ENCODE results near the gene UBTD1. TPM values are rescaled to one million over a fixed set of nuclear protein-coding genes. Genes with fewer than 3 reads are reported as not detected.

Gene UBTD1
- total and polyA plus RNA-seq, 10 donors, result 4.5 to 17.6 (median 11.8) TPM

GRCh38 chr10:97542169-97543024 lies 43.7 kb downstream of the UBTD1 start:
- intact Hi-C loops (cut with DNase I; ENCODE audit: low total_unique reads), result no loop called here
- Histone ChIP-seq H3K9me3 (no peaks in the 10 kb centered on the region), H3K27ac (peak overlapping the region; percentile 16 to 79 (median 60)), H3K4me3 (no peak overlapping the region), H3K27me3 (replicated peaks in 1 of 7) (no peaks in the 10 kb centered on the region), H3K4me1 (peaks cover 3 to 43% (median 22%) of the 10 kb centered on the region in 6 donors), H3K36me3 (no peaks in the 10 kb centered on the region)
- peak in 1 of 3 donors; percentile 19 for TF ChIP-seq POLR2AphosphoS5 (IDR thresholded peaks at IDR 0.05)
- no peak for TF ChIP-seq POLR2A (IDR thresholded peaks at IDR 0.05)
- WGBS, 5 donors, result 76 to 86% (median 77%) methylated on average over 6 to 9 of the region's 9 CpGs
- DNase-seq, result peak; percentile 54

DNA sequence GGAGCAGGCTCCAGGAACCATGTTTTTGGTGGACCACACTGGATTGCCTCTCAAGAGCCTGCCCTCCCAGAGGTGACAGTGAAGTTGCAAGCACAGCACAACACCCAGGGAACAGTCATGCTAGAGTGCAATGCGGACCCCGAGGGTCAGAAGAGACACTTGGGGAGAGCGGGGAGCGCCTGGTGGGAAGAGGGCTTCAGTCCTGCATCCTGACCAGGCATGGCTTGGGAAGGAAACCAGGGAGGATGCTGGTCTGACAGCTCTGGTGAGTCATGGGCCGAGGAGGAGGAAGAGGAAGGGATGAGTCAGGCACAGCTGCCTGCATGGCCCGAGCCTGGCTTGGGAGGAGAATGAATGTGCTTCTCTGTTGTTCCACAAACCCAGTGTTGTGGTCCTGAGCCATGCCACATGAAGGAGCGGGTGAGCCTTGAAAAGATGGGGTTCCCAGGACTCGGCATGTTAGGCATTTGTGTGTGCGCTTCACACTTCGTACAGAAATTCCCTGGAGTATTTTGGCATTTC lies 44.4 kb downstream of the UBTD1 start:
- Histone ChIP-seq H3K4me1 (peaks cover 3 to 44% (median 23%) of the 10 kb centered on the region in 6 donors), H3K4me3 (no peak overlapping the region), H3K27me3 (replicated peaks in 1 of 7) (no peaks in the 10 kb centered on the region), H3K36me3 (no peaks in the 10 kb centered on the region), H3K27ac (peak overlapping the region in 7 of 8 donors; percentile 16 to 79 (median 64)), H3K9me3 (no peaks in the 10 kb centered on the region)
- WGBS, 5 donors, result 21 to 35% (median 29%) methylated on average over 10 of the region's 10 CpGs
- DNase-seq, result peak; percentile 86
- TF ChIP-seq POLR2A (IDR thresholded peaks at IDR 0.05), result no peak
- peak; percentile 41 to 84 (median 74) for TF ChIP-seq POLR2AphosphoS5 (IDR thresholded peaks at IDR 0.05)
- intact Hi-C loops (cut with DNase I; ENCODE audit: low total_unique reads), result no loop called here

- TF ChIP-seq POLR2AphosphoS5 (IDR thresholded peaks at IDR 0.05) (no peak), POLR2A (IDR thresholded peaks at IDR 0.05) (no peak)
- TF ChIP-seq, protein P1, sequence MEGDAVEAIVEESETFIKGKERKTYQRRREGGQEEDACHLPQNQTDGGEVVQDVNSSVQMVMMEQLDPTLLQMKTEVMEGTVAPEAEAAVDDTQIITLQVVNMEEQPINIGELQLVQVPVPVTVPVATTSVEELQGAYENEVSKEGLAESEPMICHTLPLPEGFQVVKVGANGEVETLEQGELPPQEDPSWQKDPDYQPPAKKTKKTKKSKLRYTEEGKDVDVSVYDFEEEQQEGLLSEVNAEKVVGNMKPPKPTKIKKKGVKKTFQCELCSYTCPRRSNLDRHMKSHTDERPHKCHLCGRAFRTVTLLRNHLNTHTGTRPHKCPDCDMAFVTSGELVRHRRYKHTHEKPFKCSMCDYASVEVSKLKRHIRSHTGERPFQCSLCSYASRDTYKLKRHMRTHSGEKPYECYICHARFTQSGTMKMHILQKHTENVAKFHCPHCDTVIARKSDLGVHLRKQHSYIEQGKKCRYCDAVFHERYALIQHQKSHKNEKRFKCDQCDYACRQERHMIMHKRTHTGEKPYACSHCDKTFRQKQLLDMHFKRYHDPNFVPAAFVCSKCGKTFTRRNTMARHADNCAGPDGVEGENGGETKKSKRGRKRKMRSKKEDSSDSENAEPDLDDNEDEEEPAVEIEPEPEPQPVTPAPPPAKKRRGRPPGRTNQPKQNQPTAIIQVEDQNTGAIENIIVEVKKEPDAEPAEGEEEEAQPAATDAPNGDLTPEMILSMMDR (IDR thresholded peaks at IDR 0.05 in 8 of 11, conservative IDR thresholded peaks at IDR 0.05 in 3 of 11), result no peak
- intact Hi-C loops (cut with DNase I; ENCODE audit: low total_unique reads), result no loop called here
- DNase-seq, result peak; percentile 45
- Histone ChIP-seq H3K4me3 (no peak overlapping the region), H3K36me3 (no peaks in the 10 kb centered on the region), H3K27me3 (replicated peaks in 1 of 7) (no peaks in the 10 kb centered on the region), H3K27ac (no peak overlapping the region), H3K9me3 (no peaks in the 10 kb centered on the region), H3K4me1 (peaks cover 3 to 36% (median 23%) of the 10 kb centered on the region in 6 donors)
- WGBS, 5 donors, result 57 to 92% (median 80%) methylated on average over 13 to 18 of the region's 18 CpGs
These were observed 47.9 kb downstream of the UBTD1 start for GRCh38 chr10:97546456-97547270.

GRCh38 chr10:97547271-97547600 lies 48.5 kb downstream of the UBTD1 start:
- peaks cover 3 to 31% (median 19%) of the 10 kb centered on the region in 6 donors for H3K4me1 ChIP-seq
- intact Hi-C loops (cut with DNase I; ENCODE audit: low total_unique reads), result no loop called here
- no peak overlapping the region for H3K27ac ChIP-seq
- DNase-seq, result peak; percentile 13
- no peak overlapping the region for H3K4me3 ChIP-seq
- H3K9me3 ChIP-seq, result no peaks in the 10 kb centered on the region
- no peaks in the 10 kb centered on the region for H3K27me3 ChIP-seq (replicated peaks in 1 of 7)
- TF ChIP-seq, protein P1 (IDR thresholded peaks at IDR 0.05 in 8 of 11, conservative IDR thresholded peaks at IDR 0.05 in 3 of 11), result no peak
- TF ChIP-seq POLR2AphosphoS5 (IDR thresholded peaks at IDR 0.05) (no peak), POLR2A (IDR thresholded peaks at IDR 0.05) (no peak)
- 58 to 83% (median 74%) methylated on average over 4 of the region's 4 CpGs for WGBS, 5 donors
- H3K36me3 ChIP-seq, result no peaks in the 10 kb centered on the region

Data from spleen (tissue), 11 donors.